NCI-H1436 treated with DMSO at 0.1 percent for 48 hours (cell line): ENCODE results near the gene FER1L5.

ENCODE experiments used
- DNase-seq: peaks from one replicate; lab custom pipeline; 2025; lab: John Stamatoyannopoulos, UW

The FER1L5 gene

DNA sequence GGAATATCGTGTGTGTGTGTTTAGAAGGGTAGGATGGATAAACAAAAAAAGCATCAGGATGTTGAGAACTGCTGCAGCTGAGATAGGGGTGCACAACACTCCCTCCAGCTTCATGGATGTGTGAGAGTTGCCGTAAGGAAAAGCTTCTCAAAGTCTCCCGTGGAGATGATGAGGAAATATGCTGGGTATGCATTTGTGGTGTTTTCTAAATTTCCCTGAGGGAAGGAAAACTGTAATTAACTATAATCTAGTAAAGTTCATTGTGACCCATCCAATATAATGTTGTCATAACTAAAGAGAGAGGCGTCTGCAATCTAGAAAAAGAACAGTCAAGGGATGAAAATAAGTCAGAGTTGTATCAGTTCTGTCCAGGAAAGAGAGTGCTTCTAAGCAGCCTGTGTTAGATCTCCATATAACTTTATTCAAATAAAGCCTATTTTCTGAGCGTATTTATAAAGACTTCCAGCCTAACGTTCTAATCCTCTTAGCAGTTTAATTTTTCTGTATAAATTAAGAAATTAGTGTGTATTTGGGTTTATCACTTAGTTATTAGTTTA lies 104.6 kb downstream of the FER1L5 start:
- DNase-seq: no peak

DNA sequence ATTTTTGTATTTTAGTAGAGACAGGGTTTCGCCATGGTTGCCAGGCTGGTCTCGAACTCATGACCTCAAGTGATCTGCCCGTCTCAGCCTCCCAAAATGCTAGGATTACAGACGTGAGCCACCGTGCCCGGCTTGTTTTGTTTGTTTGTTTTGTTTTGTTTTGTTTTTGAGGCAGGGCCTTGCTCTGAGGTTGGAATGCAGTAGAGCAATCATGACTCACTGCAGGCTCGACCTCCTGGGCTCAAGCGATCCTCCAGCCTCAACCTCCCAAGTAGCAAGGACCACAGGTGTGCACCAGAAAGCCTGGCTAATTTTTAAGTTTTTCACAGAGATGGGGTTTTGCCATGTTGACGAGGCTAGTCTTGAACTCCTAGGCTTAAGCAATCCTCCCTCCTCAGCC lies 109.2 kb downstream of the FER1L5 start:
- DNase-seq: no peak

- no peak for DNase-seq
Measured at GRCh38 chr2:96753661-96754282, 111.2 kb downstream of the FER1L5 start.

DNA sequence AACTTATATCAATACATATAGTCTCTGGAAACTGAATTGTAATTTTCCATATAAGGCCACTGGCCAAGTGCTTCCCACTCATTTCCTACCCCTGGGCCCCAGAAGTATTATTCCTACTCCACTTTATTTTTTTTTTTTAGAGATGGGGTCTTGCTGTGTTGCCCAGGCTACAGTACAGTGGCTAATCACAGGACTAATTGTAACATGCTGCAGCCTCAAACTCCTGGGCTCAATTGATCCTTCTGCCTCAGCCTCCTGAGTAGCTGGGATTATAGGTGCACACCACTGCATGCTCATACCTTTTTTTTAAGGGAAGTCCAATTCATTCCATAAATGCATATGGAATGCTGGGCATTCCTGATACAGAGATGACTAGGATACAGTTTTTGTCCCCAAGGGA lies 111.8 kb downstream of the FER1L5 start:
- DNase-seq: no peak
